GM10266 (cell line): ENCODE results near the gene MGAT4A.

ENCODE experiments used
- DNase-seq: peaks from one replicate; pipeline ENCODE4 v3.0.0; 2012; ENCODE audit errors: extremely low spot score
- CTCF ChIP-seq: IDR thresholded peaks from 2 replicates; pipeline ENCODE4 v1.5.1; 2012; ENCODE audit warnings: mild to moderate bottlenecking, low read depth; ENCODE audit not compliant: control insufficient read depth, insufficient read depth; ENCODE audit errors: missing control alignments

The MGAT4A gene

GRCh38 chr2:98749066-98749450, 18.1 kb upstream of the MGAT4A start:
- TF ChIP-seq CTCF = no peak
- no peak for DNase-seq

- no peak for TF ChIP-seq CTCF
- DNase-seq = no peak
Observed at GRCh38 chr2:98748292-98749065, 17.5 kb upstream of the MGAT4A start.

GRCh38 chr2:98747888-98748287, 17.0 kb upstream of the MGAT4A start:
- no peak for TF ChIP-seq CTCF
- DNase-seq = no peak

- no peak for DNase-seq
- no peak for TF ChIP-seq CTCF
Observed at GRCh38 chr2:98746426-98746825, 15.5 kb upstream of the MGAT4A start.

- no peak for TF ChIP-seq CTCF
- DNase-seq = no peak
Observed at GRCh38 chr2:98744595-98744994, 13.7 kb upstream of the MGAT4A start.

GRCh38 chr2:98743835-98744234, 12.9 kb upstream of the MGAT4A start:
- DNase-seq = no peak
- TF ChIP-seq CTCF = no peak

GRCh38 chr2:98739020-98739419, 8.1 kb upstream of the MGAT4A start:
- TF ChIP-seq CTCF = no peak
- DNase-seq = no peak
